Hindlimb muscle (tissue), 1 donor: ENCODE results near the gene LIN7A. TPM values are rescaled to one million over a fixed set of nuclear protein-coding genes. Genes with fewer than 3 reads are reported as not detected.
A peak's percentile ranks its signal among the peaks of the same experiment; 100 is the strongest.

ENCODE experiments used
- DNase-seq: peaks from one replicate; pipeline ENCODE4 v3.0.0-alpha.2; 2013
- polyA plus RNA-seq: library from polyadenylated mRNA; unstranded; fragments of 120-200 nt; gene quantifications from one replicate; pipeline ENCODE4 v1.2.1, GENCODE V29; 2013; ENCODE audit not compliant: insufficient read length

LIN7A gene
- polyA plus RNA-seq, 1 donor = 2.7 TPM

DNA sequence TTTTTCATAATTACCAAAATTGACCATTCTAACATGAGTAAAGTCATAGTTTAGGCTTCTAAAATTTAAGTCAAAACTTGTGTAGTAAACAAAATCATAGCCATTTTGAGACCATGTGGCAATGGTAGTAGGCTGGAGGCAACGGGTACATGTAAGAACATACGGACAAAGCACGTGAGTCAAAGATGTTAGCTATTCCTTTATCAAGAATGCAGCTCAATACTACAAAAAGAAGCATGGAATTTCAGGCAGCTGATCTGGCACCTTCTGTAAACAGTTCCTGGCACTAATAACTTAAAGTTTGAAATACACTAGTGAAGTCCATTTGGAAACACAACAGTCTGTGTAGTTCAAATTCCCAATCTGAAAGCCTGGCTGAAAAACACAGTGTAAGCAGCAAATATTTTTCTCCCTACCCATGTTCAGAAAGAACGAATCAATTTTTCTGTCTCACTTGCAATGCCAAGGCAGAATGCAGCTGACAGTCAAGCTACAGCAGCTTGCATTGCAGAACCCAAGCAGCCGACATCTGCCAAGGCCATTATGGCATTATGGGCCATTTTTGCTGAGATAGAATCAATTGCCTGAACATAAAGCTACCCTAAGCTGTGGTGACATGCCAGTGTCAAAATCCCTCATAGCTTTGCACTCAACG, 191.8 kb downstream of the LIN7A start:
- peak; percentile 12 for DNase-seq

Other genes starting within 250 kb of the LIN7A start
- gene MYF6, start 230.3 kb downstream of the LIN7A start, polyA plus RNA-seq = 119 TPM
- gene MYF5, start 221.0 kb downstream of the LIN7A start, polyA plus RNA-seq = 29.5 TPM
- gene ACSS3, start 140.1 kb upstream of the LIN7A start, polyA plus RNA-seq = 8.2 TPM